GM12878 (cell line): ENCODE results near the gene OR2H2. TPM values are rescaled to one million over a fixed set of nuclear protein-coding genes. Genes with fewer than 3 reads are reported as not detected.

Experiments used
- ATAC-seq: fragments of 200-7000 bp; cut with Tn5 transposase; 3 replicates; pipeline ENCODE4 v1.9.1; 2020; ENCODE audit warnings: mild to moderate bottlenecking, moderate library complexity
- BruUV-seq: library from RNA; stranded (reverse); fragments of 400-500 nt; replicated peaks from 2 replicates; lab custom pipeline; 2021; lab: Mats Ljungman, UMichigan
- CTCF ChIA-PET: fragments of 300-600 bp; sonication (Branson Sonifier 250); formaldehyde crosslinking; extraction: SDS; loops from one replicate; lab custom pipeline; 2021; ENCODE audit warnings: inconsistent platforms; lab: Yijun Ruan, JAX
- POLR2A ChIA-PET: fragments of 350-600 bp; formaldehyde crosslinking; extraction: SDS; loops from one replicate; lab custom pipeline; 2021; ENCODE audit warnings: inconsistent platforms; lab: Charles Lee
- RAD21 ChIA-PET: fragments of 300-600 bp; sonication (Branson Sonifier 250); formaldehyde crosslinking; loops from one replicate; lab custom pipeline; 2023; ENCODE audit warnings: antibody characterized with exemption; ENCODE audit not compliant: unreplicated experiment; lab: Charles Lee
- SMC1A ChIA-PET: fragments of 300-600 bp; sonication (Branson Sonifier 250); formaldehyde crosslinking; loops from one replicate; lab custom pipeline; 2023; ENCODE audit not compliant: unreplicated experiment, uncharacterized antibody; lab: Charles Lee
- DNase-seq: peaks from one replicate; pipeline ENCODE4 v3.0.0-alpha.2; 2011; ENCODE audit warnings: low read depth, low spot score
- FAIRE-seq: peaks from 3 replicates; lab custom pipeline; 2011; peaks lifted over from hg19 to GRCh38; lab: Jason Lieb, UNC
- H2AFZ ChIP-seq: 2 replicates; pipeline ENCODE4 v1.6.0; 2011; ENCODE audit warnings: low read depth, low read length, control low read depth; ENCODE audit not compliant: control insufficient read depth
- H3K27ac ChIP-seq: 2 replicates; pipeline ENCODE4 v1.5.1; 2011; ENCODE audit warnings: control low read depth; ENCODE audit not compliant: control insufficient read depth, insufficient read depth
- H3K27me3 ChIP-seq, 2 experiments: replicated peaks in 1 of 2; 2 replicates each; pipeline versions ENCODE4 v1.6.0 to v1.6.1; 2011; ENCODE audit warnings: low read length in 1 of 2; ENCODE audit not compliant: control insufficient read depth in 2 of 2, insufficient read depth in 2 of 2
- H3K36me3 ChIP-seq, 2 experiments: 2 replicates each; pipeline ENCODE4 v1.5.1; 2011; ENCODE audit warnings: low read length in 1 of 2; ENCODE audit not compliant: control insufficient read depth in 2 of 2, insufficient read depth in 2 of 2
- H3K4me1 ChIP-seq: 2 replicates; pipeline ENCODE4 v1.6.1; 2011; ENCODE audit warnings: mild to moderate bottlenecking, low read length, moderate library complexity, mixed read lengths; ENCODE audit not compliant: control insufficient read depth, insufficient read depth
- H3K4me2 ChIP-seq: 2 replicates; pipeline ENCODE4 v1.6.0; 2011; ENCODE audit warnings: control low read depth; ENCODE audit not compliant: control insufficient read depth, insufficient read depth
- H3K4me3 ChIP-seq: fragments of 200-600 bp; sonication (generic); 2 replicates; pipeline ENCODE4 v1.5.1; 2016
- H3K79me2 ChIP-seq: 2 replicates; pipeline ENCODE4 v1.6.0; 2011; ENCODE audit warnings: low read length; ENCODE audit not compliant: control insufficient read depth, insufficient read depth
- H3K9ac ChIP-seq: 2 replicates; pipeline ENCODE4 v1.8.0; 2011; ENCODE audit warnings: low read length, control low read depth, mixed read lengths; ENCODE audit not compliant: control insufficient read depth, insufficient read depth
- H3K9me3 ChIP-seq: replicated peaks from 3 replicates; pipeline ENCODE4 v1.5.1; 2011; ENCODE audit warnings: mild to moderate bottlenecking, low read length; ENCODE audit not compliant: control insufficient read depth, insufficient read depth
- H4K20me1 ChIP-seq: 2 replicates; pipeline ENCODE4 v1.6.0; 2011; ENCODE audit not compliant: control insufficient read depth, insufficient read depth
- ATF2 ChIP-seq: IDR thresholded peaks from 2 replicates; pipeline ENCODE4 v1.6.1; 2012; ENCODE audit warnings: low read length, inconsistent platforms
- FOXK2 ChIP-seq: fragments of 450-650 bp; IDR thresholded peaks from 2 replicates; pipeline ENCODE4 v1.6.1; 2017; ENCODE audit warnings: mild to moderate bottlenecking, moderate library complexity
- PKNOX1 ChIP-seq: fragments of 450-650 bp; IDR thresholded peaks from 2 replicates; pipeline ENCODE4 v1.6.1; 2016; ENCODE audit warnings: mild to moderate bottlenecking
- ZNF622 ChIP-seq: fragments of 450-650 bp; IDR thresholded peaks from 2 replicates; pipeline ENCODE4 v1.6.1; 2017; ENCODE audit warnings: mild to moderate bottlenecking, inconsistent platforms
- WGBS: methylation state at CpG from one replicate; pipeline ENCODE4 v1.1.6; 2016; ENCODE audit warnings: low lambda C conversion rate; ENCODE audit not compliant: insufficient replicate concordance, insufficient coverage; ENCODE audit errors: missing lambda C conversion rate; 5-methylcytosine and 5-hydroxymethylcytosine counted together
- in situ Hi-C: fragments of 300-500 bp; cut with MboI; formaldehyde crosslinking; loops from 9 replicates; pipeline ENCODE4 v1.14.3; 2018; ENCODE audit warnings: mixed read lengths
- intact Hi-C: fragments of 100-400 bp; cut with micrococcal nuclease; formaldehyde crosslinking; loops from one replicate; pipeline ENCODE4 v1.14.2; 2022; ENCODE audit not compliant: unreplicated experiment
- polyA plus RNA-seq, 11 experiments: library from polyadenylated mRNA; depleted of rRNA in 4 of 11; unstranded in 6 of 11; stranded (reverse) in 5 of 11; fragments of >200 nt; fragmentation: Nextera tagmentation in 4 of 11; fragmentation: Illumina TruSeq in 1 of 11; extraction: Ambion mirVana in 4 of 11; extraction: Trizol in 1 of 11; gene quantifications; 1 replicate in 1 of 11; 2 replicates in 10 of 11; pipeline versions ENCODE4 v1.2.1 to v1.2.3, GENCODE V29; 2011 to 2016; ENCODE audit warnings: inconsistent platforms in 2 of 11, missing spikeins in 2 of 11, low read depth in 1 of 11
- total RNA-seq, 4 experiments: library from RNA; depleted of rRNA in 3 of 4; stranded (reverse); fragments of >200 nt in 3 of 4; fragmentation: Illumina TruSeq in 1 of 4; extraction: Trizol in 1 of 4; gene quantifications; 2 replicates each; pipeline versions ENCODE4 v1.2.1 to v1.2.3, GENCODE V29; 2013 to 2021

OR2H2 gene
- total and polyA plus RNA-seq, 10 of the 15 experiments (the other 5 are each of a cell fraction or from before 2014, with no cell fraction given): not detected

GRCh38 chr6:29626948-29627754, 42.2 kb downstream of the OR2H2 start:
- Histone ChIP-seq H3K79me2 (no peaks in the 10 kb centered on the region), H3K36me3 (no peaks in the 10 kb centered on the region), H3K27ac (no peak overlapping the region), H3K4me3 (no peak overlapping the region), H3K9me3 (no peaks in the 10 kb centered on the region), H4K20me1 (no peaks in the 10 kb centered on the region), H2AFZ (no peak overlapping the region), H3K4me1 (peaks cover 6% of the 10 kb centered on the region; the same call in 1 of the 2 replicates), H3K27me3 (no peaks in the 10 kb centered on the region), H3K9ac (no peak overlapping the region), H3K4me2 (no peak overlapping the region)
- ChIA-PET SMC1A (no interaction called here), POLR2A (no interaction called here), CTCF (interaction anchor here (1.7 to 2.4 kb wide), 4 partner anchors 23 to 250 kb away, joined by 4 to 8 read pairs (median 7); no protein-coding TSS in a partner anchor), RAD21 (no interaction called here)
- no peak for DNase-seq
- TF ChIP-seq PKNOX1 (no peak), ATF2 (no peak), ZNF622 (no peak), FOXK2 (no peak)
- in situ Hi-C loops (no loop called here), intact Hi-C loops (no loop called here)
- ATAC-seq: no peak
- WGBS: 62% methylated on average over 31 of the region's 31 CpGs
- no TSS peak for BruUV-seq
- FAIRE-seq: no peak
